ENCODE results near the gene ARFRP1. TPM values are rescaled to one million over a fixed set of nuclear protein-coding genes. Genes with fewer than 3 reads are reported as not detected.

Gene ARFRP1
- total and polyA plus RNA-seq, 2 of the 13 experiments (the other 11 are each of a cell fraction or from before 2014, with no cell fraction given): 32.0 to 51.1 TPM

- no peak for TF ChIP-seq SNAPC4 (CRISPR knock-in tag; IDR thresholded peaks at IDR 0.05)
- TF ChIP-seq SPEN (CRISPR knock-in tag; IDR thresholded peaks at IDR 0.05; ENCODE audit: low read depth): no peak
- TF ChIP-seq YY1 (IDR thresholded peaks at IDR 0.05; ENCODE audit: insufficient read depth, insufficient replicate concordance, low read depth, low read length): peak; percentile 48
- TF ChIP-seq ZNF430 (CRISPR knock-in tag; IDR thresholded peaks at IDR 0.05): no peak; the same call in 1 of the 2 replicates
- TF ChIP-seq AFF4 (CRISPR knock-in tag; IDR thresholded peaks at IDR 0.05): 0 out of 2 replicates have a peak, but pooled peaks have one; percentile 55
- peak; percentile 7; the same call in 1 of the 2 replicates for TF ChIP-seq E2F2 (CRISPR knock-in tag; IDR thresholded peaks at IDR 0.05; ENCODE audit: borderline replicate concordance)
- TF ChIP-seq KIAA2018 (CRISPR knock-in tag; IDR thresholded peaks at IDR 0.05; ENCODE audit: borderline replicate concordance): no peak
Observed at GRCh38 chr20:63706852-63707557, 771 bp downstream of the ARFRP1 start (continued).
